Endothelial cell of umbilical vein (primary cell): ENCODE results near the gene AMOT. TPM values are rescaled to one million over a fixed set of nuclear protein-coding genes. Genes with fewer than 3 reads are reported as not detected.

ENCODE experiments used
- BruUV-seq: library from RNA; stranded (reverse); fragments of 400-500 nt; replicated peaks from 2 replicates; lab custom pipeline; 2021; lab: Mats Ljungman, UMichigan
- CTCF ChIA-PET: fragments of 300-600, 350-600 bp; sonication (Branson Sonifier 250); formaldehyde crosslinking; loops from one replicate; lab custom pipeline; 2021; ENCODE audit warnings: antibody characterized with exemption, inconsistent platforms; lab: Charles Lee
- POLR2A ChIA-PET: fragments of 300-600, 350-600 bp; sonication (Branson Sonifier 250); formaldehyde crosslinking; loops from one replicate; lab custom pipeline; 2021; ENCODE audit warnings: antibody characterized with exemption, inconsistent platforms; lab: Charles Lee
- DNase-seq: peaks from one replicate; pipeline ENCODE4 v3.0.0-alpha.2; 2011; ENCODE audit warnings: low read depth, low spot score
- FAIRE-seq: peaks from 2 replicates; lab custom pipeline; 2011; peaks lifted over from hg19 to GRCh38; lab: Jason Lieb, UNC
- H2AFZ ChIP-seq: 2 replicates; pipeline ENCODE4 v1.6.0; 2012; ENCODE audit warnings: low read depth, low read length, control low read depth, inconsistent platforms
- H3K27ac ChIP-seq: 2 replicates; pipeline ENCODE4 v1.5.1; 2011; ENCODE audit warnings: low read depth, mild to moderate bottlenecking, control low read depth, low read length, moderate library complexity; ENCODE audit not compliant: insufficient read depth
- H3K27me3 ChIP-seq, 2 experiments: 2 replicates each; pipeline versions ENCODE4 v1.6.0 to v1.6.1; 2011; ENCODE audit warnings: low read length in 2 of 2, mixed read lengths in 1 of 2; ENCODE audit not compliant: control insufficient read depth in 2 of 2, insufficient read depth in 2 of 2
- H3K36me3 ChIP-seq, 2 experiments: 2 replicates in 1 of 2; 3 replicates in 1 of 2; pipeline ENCODE4 v1.5.1; 2011; ENCODE audit warnings: low read length in 2 of 2, mild to moderate bottlenecking in 1 of 2, moderate library complexity in 1 of 2; ENCODE audit not compliant: control insufficient read depth in 2 of 2, insufficient read depth in 2 of 2; ENCODE audit errors: extremely low read depth in 1 of 2
- H3K4me1 ChIP-seq: 3 replicates; pipeline ENCODE4 v1.5.1; 2011; ENCODE audit warnings: mild to moderate bottlenecking, low read length; ENCODE audit not compliant: control insufficient read depth, insufficient read depth; ENCODE audit errors: extremely low read depth
- H3K4me2 ChIP-seq: 2 replicates; pipeline ENCODE4 v1.6.1; 2011; ENCODE audit warnings: low read length, control low read depth, mixed read lengths; ENCODE audit not compliant: insufficient read depth
- H3K4me3 ChIP-seq, 3 experiments: fragments of 200-600 bp in 1 of 3; sonication (generic), shearing (Covaris generic) in 1 of 3; replicated peaks in 1 of 3; 2 replicates each; pipeline ENCODE4 v1.5.1; 2011 to 2016; ENCODE audit warnings: control low read depth in 3 of 3, low read length in 3 of 3, mild to moderate bottlenecking in 2 of 3, inconsistent platforms in 1 of 3, low read depth in 1 of 3, moderate library complexity in 1 of 3; ENCODE audit not compliant: insufficient read depth in 1 of 3
- H3K79me2 ChIP-seq: 2 replicates; pipeline ENCODE4 v1.6.0; 2012; ENCODE audit warnings: low read length, inconsistent platforms; ENCODE audit not compliant: control insufficient read depth, insufficient read depth
- H3K9ac ChIP-seq: replicated peaks from 2 replicates; pipeline ENCODE3; 2011; ENCODE audit warnings: low read length, control low read depth; ENCODE audit not compliant: insufficient read depth; ENCODE audit errors: extremely low read depth
- H3K9me1 ChIP-seq: replicated peaks from 3 replicates; pipeline ENCODE4 v1.6.0; 2011; ENCODE audit warnings: mild to moderate bottlenecking, low read length; ENCODE audit not compliant: control insufficient read depth, insufficient read depth; ENCODE audit errors: extremely low read depth
- H3K9me3 ChIP-seq: replicated peaks from 2 replicates; pipeline ENCODE4 v1.5.1; 2012; ENCODE audit warnings: low read length, inconsistent platforms; ENCODE audit not compliant: control insufficient read depth, insufficient read depth
- H4K20me1 ChIP-seq: replicated peaks from 2 replicates; pipeline ENCODE3; 2011; ENCODE audit warnings: mild to moderate bottlenecking, low read length; ENCODE audit not compliant: control insufficient read depth, insufficient read depth; ENCODE audit errors: extremely low read depth
- EZH2 ChIP-seq: IDR thresholded peaks from 2 replicates; pipeline ENCODE4 v1.6.1; 2012; ENCODE audit warnings: borderline replicate concordance, low read depth, mild to moderate bottlenecking, moderate library complexity, low read length, inconsistent platforms; ENCODE audit not compliant: severe bottlenecking
- FOS ChIP-seq: IDR thresholded peaks from 2 replicates; pipeline ENCODE4 v1.6.1; 2011; ENCODE audit warnings: mild to moderate bottlenecking, low read length, moderate library complexity, borderline replicate concordance; ENCODE audit not compliant: insufficient read depth
- GATA2 ChIP-seq: IDR thresholded peaks from 2 replicates; pipeline ENCODE4 v1.7.0; 2011; ENCODE audit warnings: low read depth, mild to moderate bottlenecking, moderate library complexity, mixed read lengths, low read length; ENCODE audit not compliant: insufficient read length, insufficient read depth
- JUN ChIP-seq: IDR thresholded peaks from 2 replicates; pipeline ENCODE4 v1.6.1; 2011; ENCODE audit warnings: borderline replicate concordance, low read depth; ENCODE audit not compliant: insufficient read length, insufficient read depth
- MAX ChIP-seq: IDR thresholded peaks from 2 replicates; pipeline ENCODE4 v1.6.1; 2011; ENCODE audit not compliant: insufficient read depth, insufficient read length
- MYC ChIP-seq: IDR thresholded peaks from one replicate; pipeline ENCODE4 v1.6.1; 2011; ENCODE audit warnings: mild to moderate bottlenecking, low read depth, low read length
- POLR2A ChIP-seq: IDR thresholded peaks from 2 replicates; pipeline ENCODE4 v1.6.1; 2012; ENCODE audit warnings: low read depth, mild to moderate bottlenecking, control low read depth, low read length
- POLR2AphosphoS5 ChIP-seq: IDR thresholded peaks from 2 replicates; pipeline ENCODE4 v1.6.1; 2012; ENCODE audit warnings: low read depth, mild to moderate bottlenecking, control low read depth, low read length, moderate library complexity; ENCODE audit not compliant: insufficient read depth
- dilution Hi-C: fragments of 300-500 bp; cut with MboI; formaldehyde crosslinking; loops from one replicate; pipeline ENCODE4 v1.15.0; 2019; ENCODE audit warnings: low sequenced_read_pairs; ENCODE audit not compliant: extremely low pct_ligation_motif_present
- intact Hi-C: fragments of 100-400 bp; cut with micrococcal nuclease; formaldehyde crosslinking; loops from one replicate; pipeline ENCODE4 v1.10.0; 2022
- polyA plus RNA-seq, 4 experiments: library from polyadenylated mRNA; depleted of rRNA in 3 of 4; stranded (reverse) in 3 of 4; unstranded in 1 of 4; fragments of >200 nt; gene quantifications; 2 replicates each; pipeline versions ENCODE4 v1.2.1 to v1.2.3, GENCODE V29; 2011 to 2012; ENCODE audit warnings: missing spikeins in 1 of 4
- total RNA-seq: library from RNA; stranded (reverse); gene quantifications from 2 replicates; pipeline ENCODE4 v1.2.3, GENCODE V29; 2021
- TF ChIP-seq, protein P1 (sequence below), 2 donors: IDR thresholded peaks; 1 replicate in 1 of 2; 2 replicates in 1 of 2; pipeline ENCODE4 v1.5.1; 2011; ENCODE audit warnings: low read length in 2 of 2, mild to moderate bottlenecking in 2 of 2, moderate library complexity in 2 of 2, control low read depth in 1 of 2, inconsistent platforms in 1 of 2, low read depth in 1 of 2; ENCODE audit not compliant: insufficient read depth in 1 of 2; ENCODE audit errors: extremely low read depth in 1 of 2

AMOT gene
- total and polyA plus RNA-seq, 2 donors (not counting 3 experiments of a cell fraction or from before 2014, with no cell fraction given) = 0.68 to 3.5 TPM

GRCh38 chrX:112735147-112735546 is 105.5 kb downstream of the AMOT start:
- Histone ChIP-seq H3K36me3 (no peaks in the 10 kb centered on the region), H3K4me3 (no peak overlapping the region), H3K9me3 (no peaks in the 10 kb centered on the region), H2AFZ (no peak overlapping the region), H3K79me2 (no peaks in the 10 kb centered on the region), H4K20me1 (no peaks in the 10 kb centered on the region), H3K9me1 (no peaks in the 10 kb centered on the region), H3K4me1 (no peaks in the 10 kb centered on the region), H3K4me2 (no peak overlapping the region), H3K27me3 (no peaks in the 10 kb centered on the region), H3K9ac (no peak overlapping the region), H3K27ac (no peak overlapping the region)
- intact Hi-C loops = no loop called here
- no TSS peak for BruUV-seq
- CTCF ChIA-PET = no interaction called here
- POLR2A ChIA-PET = no interaction called here
- dilution Hi-C loops = no loop called here
- FAIRE-seq = no peak
- TF ChIP-seq POLR2A = no peak
- TF ChIP-seq FOS = no peak
- no peak for TF ChIP-seq MYC
- no peak for TF ChIP-seq EZH2
- no peak for TF ChIP-seq JUN
- TF ChIP-seq, protein P1, sequence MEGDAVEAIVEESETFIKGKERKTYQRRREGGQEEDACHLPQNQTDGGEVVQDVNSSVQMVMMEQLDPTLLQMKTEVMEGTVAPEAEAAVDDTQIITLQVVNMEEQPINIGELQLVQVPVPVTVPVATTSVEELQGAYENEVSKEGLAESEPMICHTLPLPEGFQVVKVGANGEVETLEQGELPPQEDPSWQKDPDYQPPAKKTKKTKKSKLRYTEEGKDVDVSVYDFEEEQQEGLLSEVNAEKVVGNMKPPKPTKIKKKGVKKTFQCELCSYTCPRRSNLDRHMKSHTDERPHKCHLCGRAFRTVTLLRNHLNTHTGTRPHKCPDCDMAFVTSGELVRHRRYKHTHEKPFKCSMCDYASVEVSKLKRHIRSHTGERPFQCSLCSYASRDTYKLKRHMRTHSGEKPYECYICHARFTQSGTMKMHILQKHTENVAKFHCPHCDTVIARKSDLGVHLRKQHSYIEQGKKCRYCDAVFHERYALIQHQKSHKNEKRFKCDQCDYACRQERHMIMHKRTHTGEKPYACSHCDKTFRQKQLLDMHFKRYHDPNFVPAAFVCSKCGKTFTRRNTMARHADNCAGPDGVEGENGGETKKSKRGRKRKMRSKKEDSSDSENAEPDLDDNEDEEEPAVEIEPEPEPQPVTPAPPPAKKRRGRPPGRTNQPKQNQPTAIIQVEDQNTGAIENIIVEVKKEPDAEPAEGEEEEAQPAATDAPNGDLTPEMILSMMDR (IDR thresholded peaks at IDR 0.05; ENCODE audit: extremely low read depth in 1 of 2, insufficient read depth in 1 of 2, low read depth in 1 of 2, low read length in 2 of 2) = no peak
- no peak for TF ChIP-seq POLR2AphosphoS5
- TF ChIP-seq GATA2 = no peak
- no peak for TF ChIP-seq MAX
- DNase-seq = no peak
